HepG2 (cell line): Measurements from ENCODE around the gene VASN. TPM values are rescaled to one million over a fixed set of nuclear protein-coding genes. Genes with fewer than 3 reads are reported as not detected.
A peak's percentile ranks its signal among the peaks of the same experiment; 100 is the strongest.

Source experiments
- ATF3 ChIP-seq: sonication (generic); formaldehyde crosslinking; IDR thresholded peaks from 2 replicates; pipeline ENCODE4 v1.4.0; 2020; ENCODE audit warnings: missing genetic modification reagents
- CBX5 ChIP-seq: sonication (generic); formaldehyde crosslinking; IDR thresholded peaks from 2 replicates; pipeline ENCODE4 v1.4.0; 2020; ENCODE audit warnings: missing genetic modification reagents, borderline replicate concordance
- CTCF ChIP-seq: sonication (generic); formaldehyde crosslinking; IDR thresholded peaks from 2 replicates; pipeline ENCODE4 v1.5.0; 2020; ENCODE audit warnings: mild to moderate bottlenecking, missing genetic modification reagents, moderate library complexity
- DZIP1 ChIP-seq: sonication (generic); formaldehyde crosslinking; IDR thresholded peaks from 2 replicates; pipeline ENCODE4 v1.5.0; 2020; ENCODE audit warnings: mild to moderate bottlenecking, missing genetic modification reagents
- ETV5 ChIP-seq: IDR thresholded peaks from 2 replicates; pipeline ENCODE4 v1.6.1; 2018; ENCODE audit warnings: missing biosample characterization, missing genetic modification reagents, inconsistent platforms, borderline replicate concordance
- HES4 ChIP-seq: sonication (generic); formaldehyde crosslinking; IDR thresholded peaks from 2 replicates; pipeline ENCODE4 v1.9.0; 2021; ENCODE audit warnings: mild to moderate bottlenecking, missing genetic modification reagents, borderline replicate concordance
- KDM3A ChIP-seq: IDR thresholded peaks from 2 replicates; pipeline ENCODE4 v1.6.1; 2018; ENCODE audit warnings: low read depth, missing compliant biosample characterization
- KLF6 ChIP-seq: IDR thresholded peaks from 2 replicates; pipeline ENCODE4 v1.8.0; 2016; ENCODE audit warnings: missing biosample characterization, missing genetic modification reagents
- MIXL1 ChIP-seq: IDR thresholded peaks from 2 replicates; pipeline ENCODE4 v1.6.1; 2016
- MYC ChIP-seq: sonication (generic); formaldehyde crosslinking; IDR thresholded peaks from 2 replicates; pipeline ENCODE4 v1.9.0; 2021; ENCODE audit warnings: missing genetic modification reagents, borderline replicate concordance
- TFAP4 ChIP-seq: sonication (generic); IDR thresholded peaks from 2 replicates; pipeline ENCODE4 v1.6.1; 2016; ENCODE audit warnings: low read depth, borderline replicate concordance
- USF2 ChIP-seq, 2 experiments: sonication (generic) in 1 of 2; formaldehyde crosslinking in 1 of 2; IDR thresholded peaks; 2 replicates each; pipeline versions ENCODE4 v1.5.1 to v1.6.1; 2011 to 2020; ENCODE audit warnings: borderline replicate concordance in 1 of 2, low read depth in 1 of 2, low read length in 1 of 2, mild to moderate bottlenecking in 1 of 2, missing genetic modification reagents in 1 of 2, moderate library complexity in 1 of 2
- ZBTB42 ChIP-seq: sonication (generic); formaldehyde crosslinking; IDR thresholded peaks from 2 replicates; pipeline ENCODE4 v1.5.0; 2020; ENCODE audit warnings: mild to moderate bottlenecking, missing genetic modification reagents
- ZFP90 ChIP-seq: sonication (generic); formaldehyde crosslinking; IDR thresholded peaks from 2 replicates; pipeline ENCODE4 v1.8.0; 2022; ENCODE audit warnings: missing genetic modification reagents, mild to moderate bottlenecking, inconsistent platforms, borderline replicate concordance
- ZNF143 ChIP-seq: sonication (generic); formaldehyde crosslinking; IDR thresholded peaks from 2 replicates; pipeline ENCODE4 v1.4.0; 2020; ENCODE audit warnings: missing genetic modification reagents
- ZNF17 ChIP-seq: sonication (generic); formaldehyde crosslinking; IDR thresholded peaks from 2 replicates; pipeline ENCODE4 v1.5.0; 2020; ENCODE audit warnings: mild to moderate bottlenecking, missing genetic modification reagents
- ZNF576 ChIP-seq: sonication (generic); formaldehyde crosslinking; IDR thresholded peaks from 2 replicates; pipeline ENCODE4 v1.4.0; 2020; ENCODE audit warnings: mild to moderate bottlenecking, missing genetic modification reagents
- ZNF598 ChIP-seq: sonication (generic); formaldehyde crosslinking; IDR thresholded peaks from 2 replicates; pipeline ENCODE4 v1.5.1; 2020; ENCODE audit warnings: mild to moderate bottlenecking, missing genetic modification reagents, borderline replicate concordance
- ZNF615 ChIP-seq: sonication (generic); formaldehyde crosslinking; IDR thresholded peaks from 2 replicates; pipeline ENCODE4 v1.5.0; 2020; ENCODE audit warnings: mild to moderate bottlenecking, missing genetic modification reagents, borderline replicate concordance
- ZNF670 ChIP-seq: sonication (generic); formaldehyde crosslinking; IDR thresholded peaks from 2 replicates; pipeline ENCODE4 v1.8.0; 2022; ENCODE audit warnings: mild to moderate bottlenecking, missing genetic modification reagents, borderline replicate concordance
- ZNF724P ChIP-seq: sonication (generic); formaldehyde crosslinking; IDR thresholded peaks from 2 replicates; pipeline ENCODE4 v1.8.0; 2022; ENCODE audit warnings: missing genetic modification reagents, borderline replicate concordance
- ZNF816 ChIP-seq: sonication (generic); formaldehyde crosslinking; IDR thresholded peaks from 2 replicates; pipeline ENCODE4 v1.8.0; 2022; ENCODE audit warnings: missing genetic modification reagents, mild to moderate bottlenecking, borderline replicate concordance
- polyA plus RNA-seq, 8 experiments: library from polyadenylated mRNA; depleted of rRNA in 3 of 8; stranded (reverse) in 7 of 8; unstranded in 1 of 8; fragments of >200 nt; fragmentation: Illumina TruSeq in 4 of 8; extraction: Trizol in 4 of 8; gene quantifications; 2 replicates each; pipeline versions ENCODE4 v1.2.1 to v1.2.3, GENCODE V29; 2011 to 2016; ENCODE audit warnings: low read depth in 4 of 8, missing spikeins in 1 of 8, mixed read lengths in 1 of 8; ENCODE audit not compliant: insufficient read depth in 1 of 8
- total RNA-seq, 5 experiments: library from RNA; depleted of rRNA; stranded (reverse); fragments of >200 nt; fragmentation: Illumina TruSeq; extraction: Trizol; gene quantifications; 2 replicates each; pipeline ENCODE4 v1.2.3, GENCODE V29; 2016; ENCODE audit warnings: low read depth in 1 of 5

VASN gene
- total and polyA plus RNA-seq, 2 of the 13 experiments (the other 11 are each of a cell fraction or from before 2014, with no cell fraction given): 8.4 to 18.2 TPM

- TF ChIP-seq ZNF17 (CRISPR knock-in tag) (no peak), ZBTB42 (CRISPR knock-in tag) (no peak), ZNF816 (CRISPR knock-in tag) (no peak), DZIP1 (CRISPR knock-in tag) (no peak), ETV5 (no peak), ZNF615 (CRISPR knock-in tag) (no peak), CBX5 (CRISPR knock-in tag) (no peak), KLF6 (CRISPR knock-in tag) (no peak), MIXL1 (CRISPR knock-in tag) (no peak), TFAP4 (no peak), ATF3 (CRISPR knock-in tag) (no peak), USF2 (IDR thresholded peaks at IDR 0.05; ENCODE audit: low read depth, low read length) (no peak), USF2 (CRISPR knock-in tag; IDR thresholded peaks at IDR 0.05; ENCODE audit: borderline replicate concordance) (no peak), ZFP90 (no peak), ZNF598 (no peak), MYC (no peak), ZNF724P (CRISPR knock-in tag) (no peak), ZNF143 (CRISPR knock-in tag) (no peak), ZNF670 (CRISPR knock-in tag) (no peak), ZNF576 (CRISPR knock-in tag) (no peak), CTCF (CRISPR knock-in tag) (peak; percentile 64), HES4 (no peak), KDM3A (no peak)
These were observed 32.8 kb downstream of the VASN start (continued) for GRCh38 chr16:4404247-4404966.
